ENCODE measurements around the gene RAVER2. TPM values are rescaled to one million over a fixed set of nuclear protein-coding genes. Genes with fewer than 3 reads are reported as not detected.

RAVER2 gene
- total RNA-seq, 2 experiments from 2014 or later: 0.08 TPM; not detected in 1

- intact Hi-C loops (cut with micrococcal nuclease; ENCODE audit: unreplicated experiment): no loop called here
- POLR2A ChIA-PET: no interaction called here
- Histone ChIP-seq H3K4me3 (ENCODE audit: low read depth, low read length, poor library complexity, severe bottlenecking) (no peak overlapping the region), H3K4me1 (ENCODE audit: insufficient read depth, low read length, poor library complexity, severe bottlenecking) (no peaks in the 10 kb centered on the region), H3K4me2 (ENCODE audit: low read length) (no peak overlapping the region), H3K79me2 (ENCODE audit: insufficient read depth, low read depth, low read length) (no peaks in the 10 kb centered on the region), H3K9me2 (ENCODE audit: insufficient read depth, low read length) (no peaks in the 10 kb centered on the region), H3K27ac (ENCODE audit: low read depth, low read length, poor library complexity, severe bottlenecking) (no peak overlapping the region), H4K20me1 (ENCODE audit: insufficient read depth, low read length) (no peaks in the 10 kb centered on the region), H3K36me3 (ENCODE audit: insufficient read depth, low read length) (no peaks in the 10 kb centered on the region), H3K9me3 (ENCODE audit: low read length) (no peaks in the 10 kb centered on the region), H2AFZ (ENCODE audit: low read length) (no peak overlapping the region)
- CTCF ChIA-PET (ENCODE audit: unreplicated experiment): no interaction called here
- TF ChIP-seq CTCF (conservative IDR thresholded peaks at IDR 0.05; ENCODE audit: low read length) (no peak), EZH2phosphoT487 (IDR thresholded peaks at IDR 0.05; ENCODE audit: borderline replicate concordance, low read depth, low read length) (no peak)
- no TSS peak for BruUV-seq (replicated peaks)
- DNase-seq (ENCODE audit: low spot score): no peak
These were observed 32.8 kb upstream of the RAVER2 start for GRCh38 chr1:64712049-64712448.

DNA sequence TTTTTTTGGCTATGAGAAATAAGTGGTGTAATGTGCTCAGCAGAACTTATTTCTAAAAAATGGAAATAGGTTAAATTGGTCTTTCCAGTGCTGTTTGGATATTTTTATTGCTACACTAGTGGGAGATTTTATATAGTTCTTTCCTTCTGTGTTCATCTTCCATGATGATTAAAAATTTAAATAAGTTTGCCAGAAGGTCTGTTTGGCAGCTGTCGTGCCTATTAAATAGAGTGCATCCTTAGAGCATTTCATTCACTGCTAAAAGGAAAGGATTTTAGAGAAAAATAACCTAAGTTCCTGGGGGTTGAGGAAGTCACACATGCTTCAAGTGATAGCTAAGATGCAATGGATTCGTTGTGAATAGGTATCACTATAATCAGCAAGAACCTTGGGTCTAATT, 29.7 kb upstream of the RAVER2 start:
- Histone ChIP-seq H3K9me3 (ENCODE audit: low read length) (no peaks in the 10 kb centered on the region), H3K4me1 (ENCODE audit: insufficient read depth, low read length, poor library complexity, severe bottlenecking) (no peaks in the 10 kb centered on the region), H3K36me3 (ENCODE audit: insufficient read depth, low read length) (no peaks in the 10 kb centered on the region), H3K4me2 (ENCODE audit: low read length) (no peak overlapping the region), H4K20me1 (ENCODE audit: insufficient read depth, low read length) (no peaks in the 10 kb centered on the region), H3K9me2 (ENCODE audit: insufficient read depth, low read length) (no peaks in the 10 kb centered on the region), H2AFZ (ENCODE audit: low read length) (no peak overlapping the region), H3K79me2 (ENCODE audit: insufficient read depth, low read depth, low read length) (no peaks in the 10 kb centered on the region), H3K27ac (ENCODE audit: low read depth, low read length, poor library complexity, severe bottlenecking) (no peak overlapping the region), H3K4me3 (ENCODE audit: low read depth, low read length, poor library complexity, severe bottlenecking) (no peak overlapping the region)
- CTCF ChIA-PET (ENCODE audit: unreplicated experiment): no interaction called here
- TF ChIP-seq EZH2phosphoT487 (IDR thresholded peaks at IDR 0.05; ENCODE audit: borderline replicate concordance, low read depth, low read length): no peak
- no peak for TF ChIP-seq CTCF (conservative IDR thresholded peaks at IDR 0.05; ENCODE audit: low read length)
- DNase-seq (ENCODE audit: low spot score): no peak
- intact Hi-C loops (cut with micrococcal nuclease; ENCODE audit: unreplicated experiment): no loop called here
- no TSS peak for BruUV-seq (replicated peaks)
- POLR2A ChIA-PET: interaction anchor here (0.7 to 0.9 kb wide), 2 partner anchors 8 to 655 kb away, joined by 3 read pairs; no protein-coding TSS in a partner anchor

- ChIA-PET CTCF (ENCODE audit: unreplicated experiment) (no interaction called here), POLR2A (interaction anchor here (0.6 kb wide), 1 partner anchor 796 kb away, joined by 3 read pairs; no protein-coding TSS in a partner anchor)
- Histone ChIP-seq H3K4me3 (ENCODE audit: low read depth, low read length, poor library complexity, severe bottlenecking) (no peak overlapping the region), H4K20me1 (ENCODE audit: insufficient read depth, low read length) (no peaks in the 10 kb centered on the region), H3K9me3 (ENCODE audit: low read length) (no peaks in the 10 kb centered on the region), H3K27ac (ENCODE audit: low read depth, low read length, poor library complexity, severe bottlenecking) (no peak overlapping the region), H2AFZ (ENCODE audit: low read length) (no peak overlapping the region), H3K4me1 (ENCODE audit: insufficient read depth, low read length, poor library complexity, severe bottlenecking) (no peaks in the 10 kb centered on the region), H3K79me2 (ENCODE audit: insufficient read depth, low read depth, low read length) (no peaks in the 10 kb centered on the region), H3K36me3 (ENCODE audit: insufficient read depth, low read length) (no peaks in the 10 kb centered on the region), H3K4me2 (ENCODE audit: low read length) (no peak overlapping the region), H3K9me2 (ENCODE audit: insufficient read depth, low read length) (no peaks in the 10 kb centered on the region)
- intact Hi-C loops (cut with micrococcal nuclease; ENCODE audit: unreplicated experiment): no loop called here
- BruUV-seq (replicated peaks): no TSS peak
- DNase-seq (ENCODE audit: low spot score): no peak
- TF ChIP-seq EZH2phosphoT487 (IDR thresholded peaks at IDR 0.05; ENCODE audit: borderline replicate concordance, low read depth, low read length) (no peak), CTCF (conservative IDR thresholded peaks at IDR 0.05; ENCODE audit: low read length) (no peak)
These were observed 23.7 kb upstream of the RAVER2 start for GRCh38 chr1:64721135-64721534.
